HG03108 (cell line): ENCODE measurements around the gene DYDC2.

Experiments
- ATAC-seq: cut with Tn5 transposase; IDR thresholded peaks from one replicate; pipeline ENCODE4 v1.9.1; 2021; ENCODE audit warnings: moderate library complexity; ENCODE audit not compliant: unreplicated experiment

The DYDC2 gene

GRCh38 chr10:80365510-80365909 is 8.9 kb downstream of the DYDC2 start:
- no peak for ATAC-seq

GRCh38 chr10:80371467-80371866 is 14.9 kb downstream of the DYDC2 start:
- ATAC-seq = no peak

- ATAC-seq = no peak
Measured at GRCh38 chr10:80372675-80373074, 16.1 kb downstream of the DYDC2 start.

DNA sequence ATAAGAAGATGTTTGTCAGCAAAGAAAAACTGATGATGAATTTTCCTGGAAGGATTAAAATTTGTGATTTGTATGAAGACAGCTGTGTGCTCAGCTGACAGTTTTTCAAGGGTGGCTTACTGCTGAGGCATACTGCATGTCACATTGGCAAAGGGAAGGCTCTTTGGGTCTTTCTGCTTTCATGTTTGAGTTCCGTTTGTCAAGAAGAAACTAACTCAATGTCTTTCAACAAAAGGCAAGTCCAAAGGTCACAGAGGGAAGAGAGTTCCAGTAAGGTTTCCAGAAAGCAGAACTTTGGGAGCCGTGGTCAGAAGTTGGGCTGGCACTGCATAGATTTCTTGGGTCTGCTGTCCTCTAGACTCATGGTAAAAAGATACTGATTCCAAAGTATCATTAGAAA is 16.9 kb downstream of the DYDC2 start:
- ATAC-seq = no peak

- no peak for ATAC-seq
Measured at GRCh38 chr10:80379701-80380100, 23.1 kb downstream of the DYDC2 start.

DNA sequence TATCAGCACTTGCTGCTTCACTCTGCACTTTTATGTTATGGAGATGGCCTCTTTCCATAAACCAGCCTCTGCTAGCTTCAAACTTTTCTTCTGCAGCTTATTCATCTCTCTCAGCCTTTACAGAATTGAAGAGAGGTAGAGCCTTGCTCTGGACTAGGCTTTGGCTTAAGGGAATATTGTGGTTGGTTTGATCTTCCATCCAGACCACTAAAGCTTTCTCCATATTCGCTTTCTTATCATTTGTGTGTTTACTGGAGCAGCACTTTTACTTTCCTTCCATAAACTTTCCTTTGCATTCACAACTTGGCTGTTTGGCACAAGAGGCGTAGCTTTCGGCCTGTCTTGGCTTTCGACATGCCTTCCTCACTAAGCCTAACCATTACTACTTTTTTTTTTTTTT is 23.6 kb downstream of the DYDC2 start:
- ATAC-seq = no peak

- ATAC-seq = peak; percentile 60
Measured at GRCh38 chr10:80382989-80383388, 26.4 kb downstream of the DYDC2 start.

GRCh38 chr10:80390740-80391139 is 34.2 kb downstream of the DYDC2 start:
- ATAC-seq = no peak

DNA sequence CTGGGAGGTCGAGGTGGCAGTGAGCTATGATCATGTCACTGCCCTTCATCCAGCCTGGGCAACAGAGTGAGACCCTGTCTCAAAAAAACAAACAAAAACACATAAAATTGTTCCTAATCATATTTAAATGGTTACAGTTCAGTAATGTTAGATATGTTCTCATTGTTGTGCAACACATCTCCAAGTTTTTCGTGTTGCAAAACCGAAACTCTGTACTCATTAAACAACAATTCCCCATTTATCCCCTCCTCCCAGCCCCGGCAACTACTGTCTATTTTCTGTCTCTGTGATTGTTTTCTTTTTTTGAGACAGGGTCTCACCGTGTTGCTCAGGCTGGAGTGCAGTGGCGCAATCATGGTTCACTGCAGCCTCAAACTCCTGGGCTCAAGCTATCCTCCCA is 35.7 kb downstream of the DYDC2 start:
- no peak for ATAC-seq

GRCh38 chr10:80394358-80394916 is 37.9 kb downstream of the DYDC2 start:
- ATAC-seq = no peak

DNA sequence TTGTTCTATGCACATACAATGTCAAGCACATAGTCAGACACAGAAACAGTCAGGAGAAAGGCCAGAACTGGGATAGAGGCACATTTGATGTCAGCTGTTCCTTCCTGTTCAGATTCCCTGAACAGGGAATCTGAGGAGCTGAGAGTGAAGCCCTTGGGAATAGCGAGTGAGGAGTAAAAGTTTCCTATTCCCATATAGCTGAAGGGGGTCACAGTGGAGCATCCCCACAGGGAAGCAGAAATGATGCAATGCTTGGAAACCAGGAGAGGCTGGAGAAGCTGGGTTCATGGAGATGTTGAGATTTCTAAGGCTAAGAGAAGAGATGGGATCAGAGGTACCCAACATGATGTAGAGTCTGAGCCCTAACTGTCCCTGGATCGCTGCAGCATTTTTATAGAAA is 40.4 kb downstream of the DYDC2 start:
- no peak for ATAC-seq

- ATAC-seq = no peak
Measured at GRCh38 chr10:80400136-80400804, 43.7 kb downstream of the DYDC2 start.

- no peak for ATAC-seq
Measured at GRCh38 chr10:80405035-80405434, 48.5 kb downstream of the DYDC2 start.

GRCh38 chr10:80405626-80406025 is 49.0 kb downstream of the DYDC2 start:
- ATAC-seq = no peak

DNA sequence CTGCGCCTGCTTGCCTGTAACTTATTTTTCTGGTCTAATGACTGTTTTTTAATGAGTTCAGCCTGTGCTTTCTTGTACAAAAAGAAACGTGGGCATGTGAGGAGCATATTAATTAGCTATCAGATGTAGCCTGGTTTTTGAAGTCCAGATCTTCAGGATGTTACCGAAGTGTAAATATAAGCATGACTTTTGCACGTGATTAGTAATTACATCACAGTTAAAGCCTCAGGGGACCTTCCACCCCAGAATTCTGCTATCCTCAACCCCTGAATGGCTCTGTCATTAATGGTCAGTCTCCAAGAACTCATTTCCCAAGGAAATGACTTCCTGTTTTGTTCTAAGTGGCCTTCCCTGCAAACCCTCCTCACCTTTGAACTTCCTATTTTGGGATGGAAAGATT is 49.6 kb downstream of the DYDC2 start:
- ATAC-seq = no peak

- peak; percentile 22 for ATAC-seq
Measured at GRCh38 chr10:80407812-80408241, 51.2 kb downstream of the DYDC2 start.

GRCh38 chr10:80408242-80409101 is 51.9 kb downstream of the DYDC2 start, which contains the start of gene PRXL2A:
Gene PRXL2A, plus strand, starts transcription at chr10:80408551. Its CDS starts 11,917 bp downstream, at chr10:80420468.
- peak; percentile 94 for ATAC-seq

- no peak for ATAC-seq
Measured at GRCh38 chr10:80409121-80409520, 52.5 kb downstream of the DYDC2 start.

DNA sequence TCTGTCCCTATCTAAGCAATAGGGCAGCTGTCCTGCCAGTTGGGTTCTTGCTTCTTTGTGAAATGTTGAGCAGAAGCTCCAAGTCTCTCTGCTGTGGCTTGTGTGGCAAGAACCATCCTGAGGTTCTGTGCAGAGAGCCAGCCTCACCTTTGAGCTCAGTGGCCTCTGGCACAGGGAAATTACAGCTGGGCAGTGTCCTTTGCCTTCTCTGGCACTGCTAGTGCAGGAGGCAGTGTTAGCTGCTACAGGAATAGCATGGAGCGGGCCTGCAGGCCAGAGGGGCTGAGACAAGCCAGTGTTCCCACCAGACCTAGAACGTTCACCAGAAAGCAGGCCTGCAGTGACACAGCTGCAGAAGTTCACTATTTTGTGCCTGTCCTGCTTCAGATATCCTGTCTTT is 53.5 kb downstream of the DYDC2 start:
- no peak for ATAC-seq

- no peak for ATAC-seq
Measured at GRCh38 chr10:80410578-80411145, 54.1 kb downstream of the DYDC2 start.

DNA sequence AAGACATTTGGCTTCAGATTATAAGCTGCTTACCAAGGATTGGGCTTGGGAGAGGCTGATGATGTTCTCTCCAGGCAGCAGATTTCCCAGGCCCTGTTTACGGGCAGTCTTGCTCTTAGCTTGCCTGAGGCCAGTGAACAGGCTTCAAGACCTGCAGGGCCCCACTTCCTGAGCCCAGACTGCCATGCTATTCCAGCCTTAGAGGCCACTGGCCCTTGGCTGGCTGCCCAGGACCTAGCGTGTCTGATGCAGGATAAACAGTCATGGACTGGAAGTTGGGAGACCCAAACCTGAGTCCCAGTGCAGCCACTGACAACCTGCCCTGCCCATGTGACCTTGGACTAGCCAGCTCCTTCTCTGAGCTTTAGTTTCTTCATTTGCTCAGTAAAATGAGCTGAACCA is 54.7 kb downstream of the DYDC2 start:
- no peak for ATAC-seq
